WTC11 (cell line): Measurements from ENCODE around the gene ARPC5. TPM values are rescaled to one million over a fixed set of nuclear protein-coding genes. Genes with fewer than 3 reads are reported as not detected.

Experiments
- ATAC-seq: fragments of 200-7000 bp; cut with Tn5 transposase; 2 replicates; pipeline ENCODE4 v1.10.0; 2021; ENCODE audit warnings: mild to moderate bottlenecking, moderate library complexity
- CTCF ChIA-PET: fragments of 300-600 bp; sonication (Branson Sonifier 250); formaldehyde crosslinking; loops from one replicate; lab custom pipeline; 2021; ENCODE audit warnings: antibody characterized with exemption; lab: Charles Lee
- POLR2A ChIA-PET: fragments of 350-600 bp; sonication (Branson Sonifier 250); formaldehyde crosslinking; loops from one replicate; lab custom pipeline; 2021; ENCODE audit warnings: antibody characterized with exemption; lab: Charles Lee
- DNase-seq: peaks from one replicate; pipeline ENCODE4 v3.0.0; 2021; ENCODE audit warnings: low spot score
- H3K27ac Mint-ChIP-seq: 2 replicates; pipeline ENCODE4 v1.8.0; 2021; ENCODE audit warnings: mixed read lengths
- H3K27me3 Mint-ChIP-seq: 2 replicates; pipeline ENCODE4 v1.8.0; 2021; ENCODE audit warnings: low read depth, mild to moderate bottlenecking, moderate library complexity, mixed read lengths
- H3K36me3 Mint-ChIP-seq: 2 replicates; pipeline ENCODE4 v1.8.0; 2021; ENCODE audit warnings: mixed read lengths
- H3K4me1 Mint-ChIP-seq: 2 replicates; pipeline ENCODE4 v1.8.0; 2022; ENCODE audit warnings: mixed read lengths
- H3K4me3 Mint-ChIP-seq: 2 replicates; pipeline ENCODE4 v1.8.0; 2021; ENCODE audit warnings: mild to moderate bottlenecking, moderate library complexity, mixed read lengths
- H3K9me3 Mint-ChIP-seq: 2 replicates; pipeline ENCODE4 v1.8.0; 2021; ENCODE audit warnings: mixed read lengths
- ELF4 ChIP-seq: sonication (generic); formaldehyde crosslinking; IDR thresholded peaks from 2 replicates; pipeline ENCODE4 v1.8.1; 2022; ENCODE audit warnings: low read depth, mild to moderate bottlenecking, moderate library complexity, missing genetic modification reagents
- JUN ChIP-seq: sonication (generic); formaldehyde crosslinking; IDR thresholded peaks from 2 replicates; pipeline ENCODE4 v1.8.0; 2023; ENCODE audit warnings: mild to moderate bottlenecking, missing genetic modification reagents
- SMAD3 ChIP-seq: sonication (generic); formaldehyde crosslinking; IDR thresholded peaks from 2 replicates; pipeline ENCODE4 v1.8.0; 2022; ENCODE audit warnings: missing genetic modification reagents, mild to moderate bottlenecking, borderline replicate concordance
- SMAD4 ChIP-seq: sonication (generic); formaldehyde crosslinking; IDR thresholded peaks from 2 replicates; pipeline ENCODE4 v1.8.0; 2022; ENCODE audit warnings: mild to moderate bottlenecking, missing genetic modification reagents
- ZNF263 ChIP-seq: sonication (generic); formaldehyde crosslinking; IDR thresholded peaks from 2 replicates; pipeline ENCODE4 v1.8.1; 2022; ENCODE audit warnings: low read depth, mild to moderate bottlenecking, moderate library complexity, missing genetic modification reagents
- ZNF423 ChIP-seq: fragments of 250-450 bp; sonication (Bioruptor Pico); IDR thresholded peaks from 2 replicates; pipeline ENCODE4 v2.1.2; 2022; ENCODE audit warnings: mild to moderate bottlenecking, moderate library complexity
- ZNF671 ChIP-seq: fragments of 250-450 bp; sonication (Bioruptor Pico); IDR thresholded peaks from 2 replicates; pipeline ENCODE4 v1.8.0; 2021; ENCODE audit warnings: mild to moderate bottlenecking
- total RNA-seq: library from RNA; stranded (reverse); gene quantifications from 3 replicates; pipeline ENCODE4 v1.2.3, GENCODE V29; 2021
- TF ChIP-seq, protein P1 (sequence below): fragments of 250-450 bp; sonication (Bioruptor Pico); conservative IDR thresholded peaks from 2 replicates; pipeline ENCODE4 v1.9.0; 2021; ENCODE audit warnings: mild to moderate bottlenecking
- TF ChIP-seq, protein P2 (sequence below): fragments of 250-450 bp; sonication (Bioruptor Pico); IDR thresholded peaks from 2 replicates; pipeline ENCODE4 v1.9.0; 2021; ENCODE audit warnings: mild to moderate bottlenecking
- TF ChIP-seq, protein P3 (sequence below): sonication (generic); formaldehyde crosslinking; IDR thresholded peaks from 2 replicates; pipeline ENCODE4 v1.8.1; 2023; ENCODE audit warnings: mild to moderate bottlenecking, missing genetic modification reagents
- TF ChIP-seq, protein P4 (sequence below): sonication (generic); formaldehyde crosslinking; IDR thresholded peaks from 2 replicates; pipeline ENCODE4 v1.8.1; 2022; ENCODE audit warnings: low read depth, missing genetic modification reagents, borderline replicate concordance

The ARPC5 gene
- total RNA-seq, 1 experiment from 2014 or later: 51.7 TPM

DNA sequence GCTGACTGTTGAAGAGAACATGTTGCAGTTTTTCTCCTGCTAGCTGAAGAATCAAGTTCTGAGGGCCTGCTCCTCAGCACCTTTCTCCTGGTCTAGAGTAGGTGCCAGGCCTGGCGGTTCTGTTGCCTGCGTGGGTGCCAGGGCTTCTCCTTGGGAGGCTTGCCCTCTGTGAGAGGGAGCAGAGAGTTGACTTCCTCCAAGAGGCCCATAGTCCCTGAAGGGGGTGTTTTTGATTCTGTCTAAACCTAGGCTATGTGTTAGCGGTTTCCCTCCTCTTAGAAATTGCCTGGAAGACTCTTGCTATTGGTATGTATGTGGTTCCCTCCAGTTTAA lies 17.8 kb upstream of the ARPC5 start:
- ATAC-seq (no peak), DNase-seq (no peak)
- Mint-ChIP-seq H3K27ac (no peak overlapping the region), H3K27me3 (no peaks in the 10 kb centered on the region), H3K9me3 (no peaks in the 10 kb centered on the region), H3K36me3 (0 out of 2 replicates have a peak, but pooled peaks cover 4% of the 10 kb centered on the region), H3K4me3 (no peak overlapping the region), H3K4me1 (peaks cover 11% of the 10 kb centered on the region)
- ChIA-PET CTCF (interaction anchor here (0.7 to 4.8 kb wide), 3 partner anchors 9 to 263 kb away, joined by 3 to 105 read pairs (median 80); no protein-coding TSS in a partner anchor), POLR2A (no interaction called here)
- TF ChIP-seq, protein P1, sequence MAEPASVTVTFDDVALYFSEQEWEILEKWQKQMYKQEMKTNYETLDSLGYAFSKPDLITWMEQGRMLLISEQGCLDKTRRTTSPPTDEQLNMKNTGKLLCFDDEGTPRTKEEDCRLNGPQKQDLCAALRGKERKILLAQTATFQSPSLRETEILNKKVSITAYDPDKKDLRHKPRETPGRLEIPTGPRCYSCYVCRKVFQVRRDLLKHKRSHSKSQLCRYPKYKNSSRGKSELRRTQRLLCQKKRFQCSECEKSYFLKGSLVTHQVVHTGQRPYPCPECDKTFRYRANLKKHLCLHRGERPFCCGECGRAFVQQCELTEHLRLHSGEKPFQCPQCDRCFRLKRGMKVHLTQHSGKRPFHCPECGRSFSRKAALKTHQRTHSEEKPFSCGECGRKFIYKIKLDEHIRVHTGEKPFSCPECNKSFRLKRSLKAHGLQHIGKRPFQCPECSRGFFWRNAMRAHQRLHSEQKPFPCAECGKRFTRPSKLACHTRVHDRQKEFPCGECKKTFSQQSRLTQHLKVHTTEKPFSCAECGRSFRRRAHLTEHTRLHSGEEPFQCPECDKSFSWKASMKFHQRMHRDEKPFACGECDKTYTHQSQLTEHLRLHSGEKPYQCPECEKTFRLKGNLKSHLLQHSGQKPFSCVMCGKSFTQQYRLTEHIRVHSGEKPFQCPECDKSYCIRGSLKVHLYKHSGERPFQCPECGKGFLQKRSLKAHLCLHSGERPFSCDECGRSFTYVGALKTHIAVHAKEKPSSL (CRISPR knock-in tag): no peak
- TF ChIP-seq JUN (CRISPR knock-in tag): no peak
- TF ChIP-seq ZNF671 (CRISPR knock-in tag): no peak
- TF ChIP-seq ZNF423 (CRISPR knock-in tag): no peak
- no peak for TF ChIP-seq ELF4 (CRISPR knock-in tag)
- TF ChIP-seq, all 79 proteins: peak for 0

- Mint-ChIP-seq H3K4me1 (peaks cover 11% of the 10 kb centered on the region), H3K27me3 (no peaks in the 10 kb centered on the region), H3K27ac (no peak within 1 kb of the TSS), H3K9me3 (no peaks in the 10 kb centered on the region)
- CTCF ChIA-PET: interaction anchor here (0.7 to 4.8 kb wide), 3 partner anchors 8 to 263 kb away, joined by 3 to 105 read pairs (median 80); no protein-coding TSS in a partner anchor
- no peak for TF ChIP-seq SMAD3 (CRISPR knock-in tag)
- TF ChIP-seq, protein P2, sequence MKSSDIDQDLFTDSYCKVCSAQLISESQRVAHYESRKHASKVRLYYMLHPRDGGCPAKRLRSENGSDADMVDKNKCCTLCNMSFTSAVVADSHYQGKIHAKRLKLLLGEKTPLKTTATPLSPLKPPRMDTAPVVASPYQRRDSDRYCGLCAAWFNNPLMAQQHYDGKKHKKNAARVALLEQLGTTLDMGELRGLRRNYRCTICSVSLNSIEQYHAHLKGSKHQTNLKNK (CRISPR knock-in tag): no peak
- no peak for TF ChIP-seq ZNF263 (CRISPR knock-in tag)
- TF ChIP-seq SMAD4 (CRISPR knock-in tag): no peak
- TF ChIP-seq, protein P3, sequence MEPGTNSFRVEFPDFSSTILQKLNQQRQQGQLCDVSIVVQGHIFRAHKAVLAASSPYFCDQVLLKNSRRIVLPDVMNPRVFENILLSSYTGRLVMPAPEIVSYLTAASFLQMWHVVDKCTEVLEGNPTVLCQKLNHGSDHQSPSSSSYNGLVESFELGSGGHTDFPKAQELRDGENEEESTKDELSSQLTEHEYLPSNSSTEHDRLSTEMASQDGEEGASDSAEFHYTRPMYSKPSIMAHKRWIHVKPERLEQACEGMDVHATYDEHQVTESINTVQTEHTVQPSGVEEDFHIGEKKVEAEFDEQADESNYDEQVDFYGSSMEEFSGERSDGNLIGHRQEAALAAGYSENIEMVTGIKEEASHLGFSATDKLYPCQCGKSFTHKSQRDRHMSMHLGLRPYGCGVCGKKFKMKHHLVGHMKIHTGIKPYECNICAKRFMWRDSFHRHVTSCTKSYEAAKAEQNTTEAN (CRISPR knock-in tag): no peak
- TF ChIP-seq, all 79 proteins: peak for 0
- 0 out of 2 replicates have a peak, but pooled peaks cover 1% of the 10 kb centered on the region for H3K36me3 Mint-ChIP-seq
- ATAC-seq: no peak
- H3K4me3 Mint-ChIP-seq: no peak within 1 kb of the TSS
- POLR2A ChIA-PET: no interaction called here
- DNase-seq: no peak
Measured at GRCh38 chr1:183652547-183653461, 17.2 kb upstream of the ARPC5 start, which contains the start of gene APOBEC4. APOBEC4 (minus strand) TSS chr1:183653316; CDS start chr1:183648781, 4,535 bp downstream.

DNA sequence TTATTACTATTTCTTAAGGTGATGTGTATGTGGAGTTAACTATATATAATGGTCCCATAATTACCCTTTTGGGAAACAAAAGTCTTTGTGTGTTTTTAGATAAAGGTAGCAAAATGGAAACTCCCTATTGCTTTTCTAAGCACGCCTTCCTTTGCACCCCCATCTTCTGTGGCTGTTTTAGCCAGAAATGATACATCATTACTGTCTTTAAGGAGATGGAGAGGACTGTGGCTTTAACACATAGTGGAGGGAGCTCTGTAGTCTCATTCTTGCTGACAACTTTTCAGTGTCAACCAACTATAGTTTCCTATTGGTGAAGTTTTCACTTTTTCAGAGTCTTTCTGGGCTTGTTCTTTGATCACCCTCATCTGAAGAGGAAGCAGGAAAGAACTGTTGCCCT lies 16.5 kb upstream of the ARPC5 start:
- ChIA-PET CTCF (interaction anchor here (1.3 to 4.8 kb wide), 3 partner anchors 33 to 264 kb away, joined by 6 to 80 read pairs (median 11); no protein-coding TSS in a partner anchor), POLR2A (no interaction called here)
- H3K27ac Mint-ChIP-seq: no peak overlapping the region
- no peak overlapping the region for H3K4me3 Mint-ChIP-seq
- no peaks in the 10 kb centered on the region for H3K9me3 Mint-ChIP-seq
- H3K36me3 Mint-ChIP-seq: no peaks in the 10 kb centered on the region
- TF ChIP-seq ELF4 (CRISPR knock-in tag) (no peak), ZNF423 (CRISPR knock-in tag) (no peak)
- TF ChIP-seq, protein P4, sequence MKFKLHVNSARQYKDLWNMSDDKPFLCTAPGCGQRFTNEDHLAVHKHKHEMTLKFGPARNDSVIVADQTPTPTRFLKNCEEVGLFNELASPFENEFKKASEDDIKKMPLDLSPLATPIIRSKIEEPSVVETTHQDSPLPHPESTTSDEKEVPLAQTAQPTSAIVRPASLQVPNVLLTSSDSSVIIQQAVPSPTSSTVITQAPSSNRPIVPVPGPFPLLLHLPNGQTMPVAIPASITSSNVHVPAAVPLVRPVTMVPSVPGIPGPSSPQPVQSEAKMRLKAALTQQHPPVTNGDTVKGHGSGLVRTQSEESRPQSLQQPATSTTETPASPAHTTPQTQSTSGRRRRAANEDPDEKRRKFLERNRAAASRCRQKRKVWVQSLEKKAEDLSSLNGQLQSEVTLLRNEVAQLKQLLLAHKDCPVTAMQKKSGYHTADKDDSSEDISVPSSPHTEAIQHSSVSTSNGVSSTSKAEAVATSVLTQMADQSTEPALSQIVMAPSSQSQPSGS (CRISPR knock-in tag): no peak
- no peaks in the 10 kb centered on the region for H3K27me3 Mint-ChIP-seq
- DNase-seq (no peak), ATAC-seq (no peak)
- peaks cover 11% of the 10 kb centered on the region for H3K4me1 Mint-ChIP-seq
